Urinary bladder (tissue), 4 donors: ENCODE data around the gene METTL22. TPM values are rescaled to one million over a fixed set of nuclear protein-coding genes. Genes with fewer than 3 reads are reported as not detected.

Experiments
- DNase-seq: peaks from one replicate; pipeline ENCODE4 v3.0.0-alpha.2; 2015; ENCODE audit errors: extremely low spot score
- H3K27ac ChIP-seq: one replicate; pipeline ENCODE4 v1.5.1; 2013; ENCODE audit warnings: low read depth, mild to moderate bottlenecking, moderate library complexity
- H3K36me3 ChIP-seq: one replicate; pipeline ENCODE4 v1.6.1; 2013; ENCODE audit warnings: mild to moderate bottlenecking, moderate library complexity; ENCODE audit not compliant: insufficient read depth
- H3K4me1 ChIP-seq: one replicate; pipeline ENCODE4 v1.6.1; 2013; ENCODE audit warnings: mild to moderate bottlenecking, moderate library complexity; ENCODE audit not compliant: insufficient read depth
- H3K4me3 ChIP-seq: one replicate; pipeline ENCODE4 v1.5.1; 2013; ENCODE audit warnings: low read depth, low read length
- WGBS: extraction: QIAGEN DNeasy Blood & Tissue Kit; methylation state at CpG from one replicate; pipeline ENCODE4 v1.1.7; 2013; 5-methylcytosine and 5-hydroxymethylcytosine counted together
- polyA plus RNA-seq: library from polyadenylated mRNA; stranded (reverse); fragments of 200-250 nt; gene quantifications from one replicate; pipeline ENCODE4 v1.2.3, GENCODE V29; 2013
- total RNA-seq: library from RNA; depleted of rRNA; stranded (reverse); fragments of >200 nt; gene quantifications from one replicate; pipeline ENCODE4 v1.2.3, GENCODE V29; 2014
- donor health status: healthy with polysubstance abuse.
- donor health status: healthy.

Gene METTL22
- total and polyA plus RNA-seq, 2 donors = 22.4 to 25.2 TPM

DNA sequence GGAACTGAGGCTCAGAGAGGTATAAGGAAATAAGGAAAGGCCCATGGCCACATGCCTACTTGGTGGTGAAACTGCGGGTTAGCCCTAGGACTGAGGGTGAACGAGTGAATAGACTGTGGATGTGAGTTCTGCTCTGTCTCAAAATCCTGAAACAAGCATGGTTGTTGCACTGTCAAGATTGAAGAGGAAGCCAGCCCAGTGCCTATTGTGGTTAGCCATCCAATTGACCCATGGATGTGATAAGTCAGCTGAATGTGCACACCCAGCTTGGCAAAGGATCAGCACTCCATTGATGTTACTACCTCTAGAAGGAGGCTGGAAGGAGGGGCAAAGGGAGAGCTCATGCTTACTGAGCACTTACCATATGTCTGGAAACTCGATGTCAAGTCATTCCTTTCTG lies 35.6 kb upstream of the METTL22 start:
- H3K4me1 ChIP-seq = no peaks in the 10 kb centered on the region
- WGBS = 76% methylated on average over 3 of the region's 3 CpGs
- no peaks in the 10 kb centered on the region for H3K36me3 ChIP-seq
- no peak for DNase-seq
- no peak overlapping the region for H3K27ac ChIP-seq
- no peak overlapping the region for H3K4me3 ChIP-seq

DNA sequence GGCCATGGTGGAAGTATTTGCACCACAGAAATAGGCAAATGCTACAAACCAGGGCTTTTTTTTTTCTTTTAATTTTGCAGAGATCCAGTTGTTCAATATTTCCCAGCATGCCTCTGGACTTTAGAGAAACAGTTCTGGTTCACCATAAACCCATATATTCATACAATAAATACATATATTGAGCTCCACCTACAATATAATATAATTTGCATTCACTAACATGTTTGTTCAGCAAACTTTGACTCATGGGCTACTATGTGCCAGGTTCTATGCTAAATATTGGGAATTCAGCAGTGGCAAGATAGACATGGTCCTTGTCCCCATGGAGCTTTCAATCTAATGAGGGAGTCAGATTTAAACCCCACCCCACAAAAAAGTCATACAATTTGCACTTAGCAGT lies 34.4 kb upstream of the METTL22 start:
- H3K27ac ChIP-seq = no peak overlapping the region
- no peak overlapping the region for H3K4me3 ChIP-seq
- no peak for DNase-seq
- H3K36me3 ChIP-seq = no peaks in the 10 kb centered on the region
- H3K4me1 ChIP-seq = no peaks in the 10 kb centered on the region

DNA sequence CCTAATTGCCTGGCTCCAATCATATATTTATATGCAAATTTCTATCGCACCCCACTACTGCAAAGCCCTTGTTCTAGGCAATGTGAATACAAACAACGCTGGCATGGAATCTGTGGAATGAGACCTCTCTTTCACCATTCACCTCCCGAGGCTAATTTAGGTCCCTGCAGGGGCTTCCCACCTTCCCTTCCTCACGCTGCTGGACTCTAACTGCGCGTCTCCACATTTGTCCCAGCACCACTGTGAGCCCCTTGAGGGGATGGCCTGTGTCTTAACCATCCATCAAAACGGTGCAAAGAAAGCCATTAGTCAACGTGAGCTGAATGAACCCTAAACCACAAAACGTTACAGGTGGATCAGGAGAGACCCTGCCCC lies 32.8 kb upstream of the METTL22 start:
- no peak for DNase-seq
- H3K27ac ChIP-seq = no peak overlapping the region
- WGBS = 2% methylated on average over 9 of the region's 9 CpGs
- H3K4me3 ChIP-seq = no peak overlapping the region
- no peaks in the 10 kb centered on the region for H3K4me1 ChIP-seq
- H3K36me3 ChIP-seq = no peaks in the 10 kb centered on the region

DNA sequence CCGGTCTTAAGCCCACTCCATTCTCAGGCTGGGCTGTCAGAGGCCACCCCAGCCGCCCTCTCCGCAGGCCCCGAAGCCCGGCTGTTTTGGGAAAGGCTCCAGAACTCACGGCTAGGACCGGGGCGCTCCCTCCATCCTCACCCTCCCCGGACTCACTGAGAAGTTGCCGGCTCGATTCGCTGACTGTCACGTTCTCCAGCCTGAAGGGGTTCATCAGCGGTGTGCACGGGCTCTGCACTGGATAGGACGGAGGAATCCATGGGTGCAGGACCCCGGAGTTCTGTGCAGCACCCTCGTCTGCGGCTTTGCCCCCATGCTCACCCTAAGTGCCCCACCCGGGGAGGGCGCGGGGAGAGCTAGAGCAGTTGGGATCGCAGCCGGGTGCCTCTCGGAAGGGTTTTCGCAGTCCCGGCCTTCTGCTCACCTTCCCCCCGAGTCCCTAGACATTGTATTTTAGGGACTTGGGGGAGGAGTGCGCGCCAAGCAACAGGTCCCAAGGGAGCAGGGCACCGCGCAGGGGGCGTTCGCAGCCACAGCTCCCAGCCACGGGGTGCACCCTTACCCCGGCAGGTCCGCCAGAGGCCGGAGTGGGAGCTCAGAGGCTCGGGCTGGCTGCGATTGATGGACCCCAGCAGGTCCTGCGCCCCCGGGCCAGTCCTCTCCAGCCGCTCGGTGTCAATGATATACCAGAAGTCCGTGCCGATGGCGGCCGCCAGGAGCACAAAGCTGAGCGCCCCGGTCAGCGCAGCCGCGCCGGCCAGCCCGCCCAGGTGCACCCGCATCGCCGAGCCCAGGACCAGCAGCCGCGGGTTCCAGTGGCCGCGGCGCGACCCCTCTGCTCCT lies 32.2 kb upstream of the METTL22 start:
- no peak for DNase-seq
- H3K36me3 ChIP-seq = no peaks in the 10 kb centered on the region
- H3K4me1 ChIP-seq = no peaks in the 10 kb centered on the region
- 1% methylated on average over 64 of the region's 64 CpGs for WGBS
- no peak overlapping the region for H3K4me3 ChIP-seq
- no peak overlapping the region for H3K27ac ChIP-seq

DNA sequence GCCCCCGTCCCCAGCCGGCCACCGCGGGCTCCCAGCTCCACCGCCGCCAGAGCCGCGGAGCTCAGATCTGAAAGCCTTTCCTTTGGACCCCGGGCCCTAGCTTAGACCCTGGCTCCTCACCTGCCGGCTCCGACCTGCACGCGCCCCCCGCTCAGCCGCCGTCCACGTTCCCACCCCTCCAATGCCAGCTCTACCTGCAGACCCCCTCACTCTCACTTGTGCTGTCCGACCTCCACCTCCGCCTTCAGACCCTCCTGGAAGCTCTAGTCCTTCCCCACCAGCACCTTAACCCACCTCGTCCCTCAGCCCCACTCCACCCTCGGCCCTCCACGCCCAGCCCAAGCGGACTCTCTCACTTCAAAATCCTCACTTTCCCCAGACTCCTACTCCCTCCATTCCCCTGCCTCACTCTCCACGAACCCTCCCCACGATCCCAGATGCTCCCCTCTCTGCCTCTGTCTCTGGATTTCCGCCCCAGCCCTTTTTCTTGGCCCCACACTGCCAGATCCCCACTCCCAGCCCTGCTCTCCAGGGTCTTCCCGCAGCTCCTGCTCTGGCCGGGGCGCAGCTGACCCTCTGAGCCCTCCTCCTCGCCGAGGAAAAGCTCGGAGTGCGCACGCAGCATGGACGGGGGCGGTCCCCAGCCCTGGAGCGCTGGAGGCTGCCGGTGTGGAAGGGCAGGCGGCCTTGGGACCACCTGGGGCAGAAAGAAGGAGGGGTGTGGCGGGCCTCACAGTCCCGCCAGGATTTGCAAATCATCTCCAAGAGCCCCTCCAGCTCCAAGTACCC lies 31.4 kb upstream of the METTL22 start, which contains the start of gene TMEM114:
Gene TMEM114, minus strand, starts transcription at position 612 of the 789 bp plus-strand sequence. CDS start 673 bp downstream, outside the sequence.
- WGBS = 3% methylated on average over 41 of the region's 41 CpGs
- Histone ChIP-seq H3K27ac (no peak within 1 kb of the TSS), H3K36me3 (no peaks in the 10 kb centered on the region), H3K4me1 (no peaks in the 10 kb centered on the region), H3K4me3 (no peak within 1 kb of the TSS)
- DNase-seq = no peak

DNA sequence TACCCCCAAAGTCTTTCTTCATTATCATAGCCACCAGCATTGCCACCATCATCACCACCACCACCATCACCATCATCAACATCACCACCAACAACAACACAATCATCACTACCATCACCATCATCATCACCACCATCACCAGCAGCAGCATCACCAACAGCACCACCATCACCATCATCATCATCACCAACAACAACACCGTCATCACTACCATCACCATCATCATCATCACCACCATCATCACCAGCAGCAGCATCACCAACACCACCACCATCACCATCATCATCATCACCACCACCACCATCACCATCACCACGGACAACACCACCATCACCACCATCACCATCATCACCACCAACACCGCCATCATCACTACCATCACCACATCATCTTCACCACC lies 30.7 kb upstream of the METTL22 start:
- WGBS = 95% methylated on average over 3 of the region's 3 CpGs
- no peaks in the 10 kb centered on the region for H3K36me3 ChIP-seq

DNA sequence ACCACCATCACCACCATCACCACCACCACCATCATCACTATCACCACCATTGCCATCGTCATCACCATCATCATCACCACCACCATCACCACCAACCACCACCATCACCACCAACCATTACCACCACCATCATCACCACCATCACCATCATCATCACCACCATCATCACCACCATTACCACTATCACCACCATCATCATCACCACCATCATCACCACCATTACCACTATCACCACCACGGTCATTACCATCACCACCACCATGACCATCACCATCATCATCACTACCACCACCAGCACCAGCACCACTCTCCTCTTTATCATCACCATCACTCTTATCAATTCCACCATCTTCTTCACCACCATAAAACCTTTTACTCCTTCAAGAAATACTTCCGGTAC lies 30.0 kb upstream of the METTL22 start:
- 95% methylated on average over 3 of the region's 3 CpGs for WGBS
- Histone ChIP-seq H3K4me1 (no peaks in the 10 kb centered on the region), H3K36me3 (no peaks in the 10 kb centered on the region), H3K27ac (no peak overlapping the region), H3K4me3 (no peak overlapping the region)
- no peak for DNase-seq

More for the DNA sequence above, 30.7 kb upstream of the METTL22 start:
- H3K27ac ChIP-seq = no peak overlapping the region
- no peak for DNase-seq
- no peak overlapping the region for H3K4me3 ChIP-seq
- no peaks in the 10 kb centered on the region for H3K4me1 ChIP-seq

GRCh38 chr16:8594149-8594666 lies 27.3 kb upstream of the METTL22 start:
- no peak for DNase-seq
- Histone ChIP-seq H3K36me3 (no peaks in the 10 kb centered on the region), H3K4me1 (no peaks in the 10 kb centered on the region), H3K4me3 (no peak overlapping the region), H3K27ac (no peak overlapping the region)
- 55% methylated on average over 9 of the region's 9 CpGs for WGBS

- WGBS = 92% methylated on average over 5 of the region's 5 CpGs
- Histone ChIP-seq H3K4me1 (no peaks in the 10 kb centered on the region), H3K27ac (no peak overlapping the region), H3K36me3 (no peaks in the 10 kb centered on the region), H3K4me3 (no peak overlapping the region)
- no peak for DNase-seq
Observed at GRCh38 chr16:8595783-8596182, 25.7 kb upstream of the METTL22 start.

DNA sequence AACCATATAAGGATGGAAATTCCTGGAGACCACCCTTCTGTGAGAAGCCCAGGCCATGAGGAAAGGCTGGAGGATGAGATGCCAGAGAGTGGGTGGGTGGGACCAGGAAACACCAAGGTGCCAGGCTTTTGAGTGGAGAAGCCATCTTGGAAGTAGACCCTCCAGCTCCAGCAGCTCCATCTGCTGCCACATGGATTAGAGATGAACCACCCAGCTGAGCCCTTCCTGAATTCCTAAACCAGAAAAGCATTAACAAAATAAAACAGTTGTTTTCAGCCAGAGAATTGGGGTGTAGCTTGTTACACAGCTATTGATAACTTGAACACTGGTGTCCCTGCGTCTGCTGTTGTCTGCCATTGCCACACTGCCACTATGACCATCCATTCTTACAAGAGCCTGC lies 24.9 kb upstream of the METTL22 start:
- H3K36me3 ChIP-seq = no peaks in the 10 kb centered on the region
- WGBS = 86% methylated on average over 1 of the region's 1 CpG
- no peak overlapping the region for H3K27ac ChIP-seq
- H3K4me1 ChIP-seq = no peaks in the 10 kb centered on the region
- no peak overlapping the region for H3K4me3 ChIP-seq
- no peak for DNase-seq

- Histone ChIP-seq H3K4me1 (no peaks in the 10 kb centered on the region), H3K4me3 (no peak overlapping the region), H3K36me3 (no peaks in the 10 kb centered on the region), H3K27ac (no peak overlapping the region)
- WGBS = 27% methylated on average over 11 of the region's 11 CpGs
- DNase-seq = no peak
Observed at GRCh38 chr16:8600144-8600775, 21.2 kb upstream of the METTL22 start.

GRCh38 chr16:8605554-8605953 lies 15.9 kb upstream of the METTL22 start:
- H3K4me1 ChIP-seq = no peaks in the 10 kb centered on the region
- no peak overlapping the region for H3K27ac ChIP-seq
- H3K36me3 ChIP-seq = no peaks in the 10 kb centered on the region
- DNase-seq = no peak
- no peak overlapping the region for H3K4me3 ChIP-seq

DNA sequence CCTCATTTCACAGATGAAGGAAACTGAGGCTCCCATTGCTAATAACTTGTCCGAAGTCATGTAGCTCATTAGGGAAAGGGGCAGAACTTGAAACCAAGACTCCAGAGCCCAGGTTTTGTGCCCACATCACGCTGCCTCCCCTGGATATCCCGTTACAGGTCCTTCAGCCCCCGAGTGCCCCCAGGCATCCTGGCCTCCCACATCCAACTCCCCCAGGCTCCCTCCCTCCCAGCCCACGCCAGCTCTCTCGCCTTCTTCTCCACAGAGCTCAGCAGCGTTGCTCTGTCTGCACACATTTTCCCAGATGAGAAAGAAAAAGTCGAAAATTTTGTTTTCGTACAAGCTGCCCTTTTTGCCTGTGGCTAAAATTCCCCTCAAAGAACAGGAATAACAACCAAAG lies 14.3 kb upstream of the METTL22 start:
- no peak for DNase-seq

More for the DNA sequence above, 14.3 kb upstream of the METTL22 start:
- H3K4me1 ChIP-seq = no peaks in the 10 kb centered on the region
- H3K4me3 ChIP-seq = no peak overlapping the region
- no peaks in the 10 kb centered on the region for H3K36me3 ChIP-seq
- WGBS = 74% methylated on average over 9 of the region's 9 CpGs
- no peak overlapping the region for H3K27ac ChIP-seq
